ENCODE measurements around the gene ELL2. TPM values are rescaled to one million over a fixed set of nuclear protein-coding genes. Genes with fewer than 3 reads are reported as not detected.

Gene ELL2
- total and polyA plus RNA-seq, 4 donors, result 12.3 to 79.6 (median 49.0) TPM

GRCh38 chr5:95989283-95990048, 27.8 kb upstream of the ELL2 start:
- Histone ChIP-seq H3K4me1 (ENCODE audit: control insufficient read depth in 5 of 5, insufficient read depth in 5 of 5, low read length in 5 of 5) (peaks cover 0 to 3% (median 0%) of the 10 kb centered on the region in 5 donors), H3K36me3 (ENCODE audit: control insufficient read depth in 4 of 4, insufficient read depth in 4 of 4, low read length in 4 of 4) (no peaks in the 10 kb centered on the region), H3K9ac (ENCODE audit: insufficient read depth in 1 of 2, low read length in 2 of 2) (no peak overlapping the region), H3K27ac (ENCODE audit: low read depth in 1 of 2, low read length in 1 of 2) (no peak overlapping the region), H3K27me3 (ENCODE audit: control insufficient read depth in 3 of 3, insufficient read depth in 3 of 3, low read length in 2 of 3) (no peaks in the 10 kb centered on the region), H3K4me3 (no peak overlapping the region), H3K9me3 (ENCODE audit: control insufficient read depth in 4 of 4, insufficient read depth in 3 of 4, low read length in 3 of 4) (no peaks in the 10 kb centered on the region)
- no peak for DNase-seq
- ATAC-seq (ENCODE audit: insufficient read depth, low FRiP score), result no peak
- 74 to 81% methylated on average over 1 of the region's 1 CpG for WGBS, 2 donors
- no peak for TF ChIP-seq CTCF (IDR thresholded peaks at IDR 0.05; ENCODE audit: control extremely low read depth, extremely low read depth)

- no peak overlapping the region for H3K27ac ChIP-seq (ENCODE audit: low read depth in 1 of 2, low read length in 1 of 2)
- no peaks in the 10 kb centered on the region for H3K9me3 ChIP-seq (ENCODE audit: control insufficient read depth in 4 of 4, insufficient read depth in 3 of 4, low read length in 3 of 4)
- no peak for ATAC-seq (ENCODE audit: insufficient read depth, low FRiP score)
- no peak for DNase-seq
- 68 to 84% methylated on average over 3 of the region's 3 CpGs for WGBS, 2 donors
- H3K9ac ChIP-seq (ENCODE audit: insufficient read depth in 1 of 2, low read length in 2 of 2), result no peak overlapping the region
- no peak overlapping the region for H3K4me3 ChIP-seq
- H3K4me1 ChIP-seq (ENCODE audit: control insufficient read depth in 5 of 5, insufficient read depth in 5 of 5, low read length in 5 of 5), result peaks cover 0 to 3% (median 0%) of the 10 kb centered on the region in 5 donors
- no peaks in the 10 kb centered on the region for H3K36me3 ChIP-seq (ENCODE audit: control insufficient read depth in 4 of 4, insufficient read depth in 4 of 4, low read length in 4 of 4)
- TF ChIP-seq CTCF (IDR thresholded peaks at IDR 0.05; ENCODE audit: control extremely low read depth, extremely low read depth), result no peak
- no peaks in the 10 kb centered on the region for H3K27me3 ChIP-seq (ENCODE audit: control insufficient read depth in 3 of 3, insufficient read depth in 3 of 3, low read length in 2 of 3)
These were observed 27.2 kb upstream of the ELL2 start for GRCh38 chr5:95988877-95989276.

- Histone ChIP-seq H3K9me3 (ENCODE audit: control insufficient read depth in 4 of 4, insufficient read depth in 3 of 4, low read length in 3 of 4) (no peaks in the 10 kb centered on the region), H3K27me3 (ENCODE audit: control insufficient read depth in 3 of 3, insufficient read depth in 3 of 3, low read length in 2 of 3) (no peaks in the 10 kb centered on the region), H3K36me3 (ENCODE audit: control insufficient read depth in 4 of 4, insufficient read depth in 4 of 4, low read length in 4 of 4) (no peaks in the 10 kb centered on the region), H3K9ac (ENCODE audit: insufficient read depth in 1 of 2, low read length in 2 of 2) (no peak overlapping the region), H3K4me1 (ENCODE audit: control insufficient read depth in 5 of 5, insufficient read depth in 5 of 5, low read length in 5 of 5) (peaks cover 0 to 3% (median 0%) of the 10 kb centered on the region in 5 donors), H3K4me3 (no peak overlapping the region), H3K27ac (ENCODE audit: low read depth in 1 of 2, low read length in 1 of 2) (no peak overlapping the region)
- 93 to 94% methylated on average over 4 of the region's 4 CpGs for WGBS, 2 donors
- no peak for DNase-seq
- no peak for ATAC-seq (ENCODE audit: insufficient read depth, low FRiP score)
- no peak for TF ChIP-seq CTCF (IDR thresholded peaks at IDR 0.05; ENCODE audit: control extremely low read depth, extremely low read depth)
These were observed 26.4 kb upstream of the ELL2 start for GRCh38 chr5:95988094-95988493.
